Transverse colon (tissue), 3 donors: ENCODE data around the gene BMP6.

Experiments used
- CTCF ChIP-seq, 5 experiments: fragments of 200-600 bp in 3 of 5; fragments of 450-650 bp in 2 of 5; sonication (generic) in 3 of 5; IDR thresholded peaks; 1 replicate in 2 of 5; 2 replicates in 3 of 5; pipeline ENCODE4 v1.5.1; 2016 to 2017; ENCODE audit warnings: antibody characterized with exemption in 5 of 5, inconsistent platforms in 3 of 5, mild to moderate bottlenecking in 2 of 5, moderate library complexity in 1 of 5
- EP300 ChIP-seq: sonication (generic); formaldehyde crosslinking; IDR thresholded peaks from one replicate; pipeline ENCODE4 v1.6.1; 2017; ENCODE audit warnings: antibody characterized with exemption, low read depth

- no peak for TF ChIP-seq EP300
- no peak for TF ChIP-seq CTCF (IDR thresholded peaks at IDR 0.05)
Observed at GRCh38 chr6:7909323-7910276, 183.7 kb downstream of the BMP6 start.
